ENCODE measurements around the gene RCVRN. TPM values are rescaled to one million over a fixed set of nuclear protein-coding genes. Genes with fewer than 3 reads are reported as not detected.

Gene RCVRN
- total and polyA plus RNA-seq, 2 of the 13 experiments (the other 11 are each of a cell fraction or from before 2014, with no cell fraction given), result not detected

DNA sequence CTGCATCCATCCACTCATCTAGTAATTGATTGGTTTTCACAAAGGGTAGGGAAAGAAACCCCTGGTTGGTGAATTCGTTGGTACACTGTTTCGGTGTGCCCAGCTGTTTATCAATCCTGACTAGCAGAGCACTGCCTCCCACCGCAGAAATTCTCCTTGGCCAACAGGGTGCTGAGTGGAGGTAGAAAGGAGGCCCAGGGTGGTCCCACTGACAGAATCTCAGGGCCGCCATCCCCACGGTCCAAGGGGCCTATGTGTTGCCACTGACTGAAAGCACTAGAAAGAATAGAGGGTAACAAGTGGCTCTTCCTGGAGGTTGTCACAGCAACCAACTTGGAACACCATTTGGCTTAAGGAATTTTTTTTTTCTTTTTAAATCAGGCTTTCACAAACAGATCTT lies 8.4 kb upstream of the RCVRN start (continued):
- TF ChIP-seq ZNF770 (CRISPR knock-in tag; IDR thresholded peaks at IDR 0.05) (no peak), ZNF598 (CRISPR knock-in tag; IDR thresholded peaks at IDR 0.05; ENCODE audit: borderline replicate concordance) (no peak)

GRCh38 chr17:9912121-9913099 lies 7.3 kb upstream of the RCVRN start:
- WGBS (ENCODE audit: low lambda C conversion rate), result 6% methylated on average over 16 of the region's 18 CpGs
- DNase-seq (ENCODE audit: low spot score) (no peak), FAIRE-seq (no peak), ATAC-seq (no peak)
- in situ Hi-C loops (cut with HindIII; ENCODE audit: extremely low pct_ligation_motif_present, low pct_unique_long_range_greater_than_20kb), result no loop called here
- Histone ChIP-seq H4K20me1 (ENCODE audit: insufficient read depth, low read length) (no peaks in the 10 kb centered on the region), H3K9me3 (ENCODE audit: low read length) (no peaks in the 10 kb centered on the region), H3K4me3 (replicated peaks in 1 of 3; ENCODE audit: insufficient read depth in 1 of 3, low read depth in 2 of 3, low read length in 3 of 3) (no peak overlapping the region), H3K36me3 (replicated peaks in 1 of 2; ENCODE audit: control insufficient read depth in 1 of 2, insufficient read depth in 2 of 2, low read length in 2 of 2) (no peaks in the 10 kb centered on the region), H3K27ac (ENCODE audit: extremely low read length, insufficient read depth, low read length) (no peak overlapping the region), H3K79me2 (ENCODE audit: insufficient read depth, low read length) (no peaks in the 10 kb centered on the region), H3K9ac (ENCODE audit: insufficient read depth, low read depth, low read length) (no peak overlapping the region), H2AFZ (ENCODE audit: low read length) (no peak overlapping the region), H3K4me1 (ENCODE audit: insufficient read depth, low read length) (no peaks in the 10 kb centered on the region), H3K4me2 (ENCODE audit: low read depth, low read length) (no peak overlapping the region), H3K27me3 (ENCODE audit: control insufficient read depth in 1 of 2, insufficient read depth in 2 of 2, low read length in 2 of 2) (peaks cover 3 to 40% of the 10 kb centered on the region in 2 experiments; a peak in 4 of 5 replicates)
- TF ChIP-seq ZIK1 (CRISPR knock-in tag; IDR thresholded peaks at IDR 0.05; ENCODE audit: borderline replicate concordance, low read depth) (no peak), ZBTB34 (CRISPR knock-in tag; IDR thresholded peaks at IDR 0.05) (no peak), JARID2 (CRISPR knock-in tag; IDR thresholded peaks at IDR 0.05; ENCODE audit: insufficient replicate concordance) (no peak), ZFP90 (CRISPR knock-in tag; IDR thresholded peaks at IDR 0.05; ENCODE audit: borderline replicate concordance) (no peak)
- TF ChIP-seq, protein P1, sequence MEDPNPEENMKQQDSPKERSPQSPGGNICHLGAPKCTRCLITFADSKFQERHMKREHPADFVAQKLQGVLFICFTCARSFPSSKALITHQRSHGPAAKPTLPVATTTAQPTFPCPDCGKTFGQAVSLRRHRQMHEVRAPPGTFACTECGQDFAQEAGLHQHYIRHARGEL (CRISPR knock-in tag; IDR thresholded peaks at IDR 0.05), result no peak
- POLR2A ChIA-PET, result no interaction called here
- intact Hi-C loops (cut with micrococcal nuclease; ENCODE audit: unreplicated experiment), result no loop called here
- CTCF ChIA-PET (ENCODE audit: low intra/inter-chr PET ratio, low total read pairs), result no interaction called here
- no TSS peak for BruUV-seq (replicated peaks)

All from HepG2 (cell line).